ENCODE measurements around the gene TTLL8.

GRCh38 chr22:50022171-50022819 is 35.8 kb downstream of the TTLL8 start:
- TF ChIP-seq GABPA (IDR thresholded peaks at IDR 0.05 in 1 of 2, conservative IDR thresholded peaks at IDR 0.05 in 1 of 2) (no peak), YY1 (IDR thresholded peaks at IDR 0.05) (no peak), CTCF (IDR thresholded peaks at IDR 0.05; ENCODE audit: low read depth, low read length, missing input control) (no peak), RAD21 (IDR thresholded peaks at IDR 0.05) (no peak), HNF4G (IDR thresholded peaks at IDR 0.05) (no peak), JUND (IDR thresholded peaks at IDR 0.05) (no peak), ATF3 (IDR thresholded peaks at IDR 0.05) (no peak), TAF1 (conservative IDR thresholded peaks at IDR 0.05) (no peak), EGR1 (IDR thresholded peaks at IDR 0.05; ENCODE audit: low read depth in 2 of 2) (no peak), FOXA1 (IDR thresholded peaks at IDR 0.05) (no peak), REST (IDR thresholded peaks at IDR 0.05) (no peak)
